ELR (cell line): ENCODE data around the gene TMUB1.

Experiments
- DNase-seq: peaks from one replicate; pipeline ENCODE4 v3.0.0-alpha.2; 2015; ENCODE audit warnings: low read depth

The TMUB1 gene

GRCh38 chr7:151070574-151070960 lies 12.7 kb downstream of the TMUB1 start:
- DNase-seq = no peak

GRCh38 chr7:151069841-151070573 lies 13.3 kb downstream of the TMUB1 start:
- no peak for DNase-seq

- DNase-seq = no peak
Measured at GRCh38 chr7:151068069-151068773, 15.1 kb downstream of the TMUB1 start.

- DNase-seq = no peak
Measured at GRCh38 chr7:151066273-151066974, 16.9 kb downstream of the TMUB1 start.

- DNase-seq = no peak
Measured at GRCh38 chr7:151065516-151065915, 17.8 kb downstream of the TMUB1 start.

- DNase-seq = no peak
Measured at GRCh38 chr7:151064993-151065392, 18.3 kb downstream of the TMUB1 start.

GRCh38 chr7:151064454-151064853 lies 18.8 kb downstream of the TMUB1 start:
- DNase-seq = no peak

GRCh38 chr7:151063212-151063561 lies 20.1 kb downstream of the TMUB1 start:
- DNase-seq = peak; percentile 55

GRCh38 chr7:151062399-151063211 lies 20.7 kb downstream of the TMUB1 start:
- peak; percentile 71 for DNase-seq

GRCh38 chr7:151062111-151062398 lies 21.2 kb downstream of the TMUB1 start:
- DNase-seq = no peak

GRCh38 chr7:151061213-151062110 lies 21.8 kb downstream of the TMUB1 start:
- no peak for DNase-seq

- DNase-seq = peak; percentile 48
Measured at GRCh38 chr7:151060416-151061212, 22.7 kb downstream of the TMUB1 start.

GRCh38 chr7:151060113-151060415 lies 23.2 kb downstream of the TMUB1 start:
- DNase-seq = peak; percentile 49

- DNase-seq = peak; percentile 74
Measured at GRCh38 chr7:151059367-151060112, 23.8 kb downstream of the TMUB1 start, which contains the start of gene SLC4A2. SLC4A2 (plus strand) TSS chr7:151059589; CDS start chr7:151061988, 2,399 bp downstream.

GRCh38 chr7:151058781-151059366 lies 24.4 kb downstream of the TMUB1 start:
- DNase-seq = peak; percentile 47

- DNase-seq = peak; percentile 99
Measured at GRCh38 chr7:151057989-151058780, 25.1 kb downstream of the TMUB1 start.

GRCh38 chr7:151057506-151057988 lies 25.7 kb downstream of the TMUB1 start, which contains the start of gene CDK5:
CDK5 (minus strand) TSS chr7:151057897; CDS start chr7:151057848, 49 bp downstream.
- DNase-seq = no peak
